Type B pancreatic cell (in vitro differentiated cells): ENCODE measurements around the gene ZBTB8A. TPM values are rescaled to one million over a fixed set of nuclear protein-coding genes. Genes with fewer than 3 reads are reported as not detected.
"Not testable (repeated sequence)": the region's sequence is repeated elsewhere in the genome, so short reads cannot be mapped to it uniquely, and the experiment has no call there.

Source experiments
- DNase-seq: peaks from one replicate; pipeline ENCODE4 v3.0.0; 2021; ENCODE audit warnings: mixed read lengths; ENCODE audit not compliant: unreplicated experiment; ENCODE audit errors: extremely low spot score
- H3K27ac Mint-ChIP-seq: 2 replicates; pipeline ENCODE4 v1.8.0; 2021; ENCODE audit warnings: mild to moderate bottlenecking, mixed read lengths
- H3K27me3 Mint-ChIP-seq: 2 replicates; pipeline ENCODE4 v1.8.0; 2021; ENCODE audit warnings: mixed read lengths
- H3K36me3 Mint-ChIP-seq: 2 replicates; pipeline ENCODE4 v1.8.0; 2021; ENCODE audit warnings: mixed read lengths
- H3K4me1 Mint-ChIP-seq: one replicate; pipeline ENCODE4 v1.8.0; 2021; ENCODE audit warnings: mixed read lengths; ENCODE audit not compliant: unreplicated experiment
- H3K4me3 Mint-ChIP-seq: 2 replicates; pipeline ENCODE4 v1.8.0; 2021; ENCODE audit warnings: mild to moderate bottlenecking, mixed read lengths
- H3K9me3 Mint-ChIP-seq: 2 replicates; pipeline ENCODE4 v1.8.0; 2021; ENCODE audit warnings: mixed read lengths
- total RNA-seq: library from RNA; stranded (reverse); gene quantifications from 2 replicates; pipeline ENCODE4 v1.2.1, GENCODE V29; 2021; ENCODE audit warnings: low replicate concordance
- TF ChIP-seq, protein P1 (sequence below): fragments of 200-600 bp; sonication (generic); conservative IDR thresholded peaks from 2 replicates; pipeline ENCODE4 v1.5.0; 2021; ENCODE audit warnings: antibody characterized with exemption, mild to moderate bottlenecking

The ZBTB8A gene
- total RNA-seq, 1 donor from 2014 or later, result 9.5 TPM

DNA sequence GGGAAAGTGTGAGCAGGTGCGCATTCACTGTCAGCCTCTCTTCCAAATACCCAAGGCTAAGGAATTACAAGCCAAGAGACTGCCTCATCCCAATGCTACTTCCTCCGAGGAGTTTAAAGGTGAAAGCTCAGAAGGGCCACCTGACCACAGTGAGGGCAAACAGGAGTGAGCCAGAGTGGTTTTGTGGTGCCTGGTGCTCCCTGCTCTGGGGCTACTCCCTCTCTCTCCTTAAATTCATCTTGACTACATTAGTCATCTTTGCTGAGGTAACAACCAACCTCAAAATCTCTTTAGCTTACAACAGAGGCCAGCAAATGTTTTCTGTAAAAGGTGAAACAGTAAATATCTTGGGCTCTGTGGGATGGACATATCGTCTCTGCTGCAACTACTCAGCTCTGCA, 14.2 kb upstream of the ZBTB8A start:
- H3K27ac Mint-ChIP-seq, result no peak overlapping the region
- TF ChIP-seq, protein P1, sequence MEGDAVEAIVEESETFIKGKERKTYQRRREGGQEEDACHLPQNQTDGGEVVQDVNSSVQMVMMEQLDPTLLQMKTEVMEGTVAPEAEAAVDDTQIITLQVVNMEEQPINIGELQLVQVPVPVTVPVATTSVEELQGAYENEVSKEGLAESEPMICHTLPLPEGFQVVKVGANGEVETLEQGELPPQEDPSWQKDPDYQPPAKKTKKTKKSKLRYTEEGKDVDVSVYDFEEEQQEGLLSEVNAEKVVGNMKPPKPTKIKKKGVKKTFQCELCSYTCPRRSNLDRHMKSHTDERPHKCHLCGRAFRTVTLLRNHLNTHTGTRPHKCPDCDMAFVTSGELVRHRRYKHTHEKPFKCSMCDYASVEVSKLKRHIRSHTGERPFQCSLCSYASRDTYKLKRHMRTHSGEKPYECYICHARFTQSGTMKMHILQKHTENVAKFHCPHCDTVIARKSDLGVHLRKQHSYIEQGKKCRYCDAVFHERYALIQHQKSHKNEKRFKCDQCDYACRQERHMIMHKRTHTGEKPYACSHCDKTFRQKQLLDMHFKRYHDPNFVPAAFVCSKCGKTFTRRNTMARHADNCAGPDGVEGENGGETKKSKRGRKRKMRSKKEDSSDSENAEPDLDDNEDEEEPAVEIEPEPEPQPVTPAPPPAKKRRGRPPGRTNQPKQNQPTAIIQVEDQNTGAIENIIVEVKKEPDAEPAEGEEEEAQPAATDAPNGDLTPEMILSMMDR, result no peak
- no peaks in the 10 kb centered on the region for H3K9me3 Mint-ChIP-seq
- H3K4me3 Mint-ChIP-seq, result no peak overlapping the region
- DNase-seq, result no peak
- no peaks in the 10 kb centered on the region for H3K27me3 Mint-ChIP-seq
- peaks cover 3% of the 10 kb centered on the region for H3K4me1 Mint-ChIP-seq
- H3K36me3 Mint-ChIP-seq, result no peaks in the 10 kb centered on the region

DNA sequence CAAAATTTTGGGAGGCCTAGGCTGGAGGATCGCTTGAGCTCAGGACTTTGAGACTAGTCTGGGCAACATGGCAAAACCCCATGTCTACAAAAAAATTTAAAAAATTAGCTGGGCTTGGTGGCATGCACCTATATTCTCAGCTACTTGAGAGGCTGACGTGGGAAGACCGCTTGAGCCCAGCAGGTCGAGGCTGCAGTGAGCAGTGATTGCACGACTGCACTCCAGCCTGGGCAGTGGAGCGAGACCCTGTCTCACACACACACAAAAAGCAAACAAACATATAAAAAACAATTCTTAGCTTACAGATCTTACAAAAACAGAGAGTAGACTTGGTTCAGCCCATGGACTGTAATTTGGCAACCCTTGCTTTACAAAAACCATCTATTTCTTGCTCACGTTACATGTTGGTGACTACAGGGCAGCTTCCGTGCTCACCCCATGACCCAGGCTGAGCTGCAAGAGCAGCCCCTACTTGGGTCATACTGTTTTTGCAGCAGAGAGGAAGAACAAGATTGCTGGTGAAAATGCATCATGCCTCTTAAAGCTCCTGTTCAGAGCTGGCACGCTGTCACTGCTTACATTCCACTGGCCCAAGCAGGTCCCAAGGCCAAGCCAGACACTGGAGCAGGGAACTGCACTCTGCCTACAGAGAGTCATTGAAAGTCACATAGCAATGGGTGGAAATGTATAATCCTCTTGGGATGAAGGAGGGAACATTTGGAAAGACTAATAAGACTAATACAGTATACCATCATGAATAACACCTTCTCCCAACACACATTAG, 13.4 kb upstream of the ZBTB8A start:
- DNase-seq, result no peak
- Mint-ChIP-seq H3K4me3 (no peak overlapping the region), H3K27ac (no peak overlapping the region), H3K27me3 (no peaks in the 10 kb centered on the region), H3K36me3 (no peaks in the 10 kb centered on the region), H3K9me3 (no peaks in the 10 kb centered on the region), H3K4me1 (no peaks in the 10 kb centered on the region)
- TF ChIP-seq, protein P1, result no peak

DNA sequence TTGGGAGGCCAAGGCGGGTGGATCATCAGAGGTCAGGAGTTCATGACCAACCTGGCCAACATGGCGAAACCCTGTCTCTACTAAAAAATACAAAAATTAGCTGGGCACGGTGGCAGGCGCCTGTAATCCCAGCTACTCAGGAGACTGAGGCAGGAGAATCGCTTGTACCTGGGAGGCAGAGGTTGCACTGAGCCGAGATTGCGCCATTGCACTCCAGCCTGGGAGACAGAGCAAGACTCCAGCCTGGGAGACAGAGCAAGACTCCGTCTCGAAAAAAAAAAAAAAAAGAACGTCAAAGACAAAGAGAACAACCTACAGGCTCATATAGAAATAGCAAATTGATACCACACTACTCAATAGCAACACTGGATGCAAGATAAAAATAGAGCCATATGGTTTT, 10.7 kb upstream of the ZBTB8A start:
- not testable (repeated sequence) for H3K36me3 Mint-ChIP-seq, H3K27me3 Mint-ChIP-seq, H3K4me1 Mint-ChIP-seq, H3K9me3 Mint-ChIP-seq, DNase-seq, H3K4me3 Mint-ChIP-seq, H3K27ac Mint-ChIP-seq

DNA sequence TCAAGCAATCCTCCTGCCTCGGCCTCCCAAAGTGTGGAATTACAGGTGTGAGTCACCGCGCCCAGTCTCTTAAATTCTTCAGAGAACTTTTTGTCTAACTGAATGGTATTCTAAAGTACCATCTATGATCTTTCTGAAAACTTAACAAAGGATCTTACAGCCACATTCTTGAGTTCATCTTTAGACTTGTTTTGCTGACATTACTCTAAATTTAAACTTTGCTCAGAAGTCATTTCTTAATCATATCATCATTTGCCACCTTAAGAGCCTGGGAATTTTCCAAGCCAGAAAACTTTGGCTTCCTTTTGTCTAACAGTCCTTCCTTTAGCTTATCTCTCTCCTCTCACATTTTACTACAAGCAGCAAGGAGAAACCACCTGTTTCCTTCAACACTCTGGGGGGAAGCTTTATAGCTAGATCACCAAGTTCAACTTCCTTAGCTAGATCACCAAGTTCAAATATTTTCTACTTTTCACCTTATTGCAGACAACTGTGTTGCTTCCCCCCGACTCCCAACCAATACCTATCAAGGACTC, 5.4 kb upstream of the ZBTB8A start:
- DNase-seq, result no peak
- H3K27me3 Mint-ChIP-seq, result peaks cover 9% of the 10 kb centered on the region
- H3K9me3 Mint-ChIP-seq, result no peaks in the 10 kb centered on the region
- peak overlapping the region; percentile 10 for H3K27ac Mint-ChIP-seq
- peaks cover 7% of the 10 kb centered on the region for H3K4me1 Mint-ChIP-seq
- no peaks in the 10 kb centered on the region for H3K36me3 Mint-ChIP-seq
- TF ChIP-seq, protein P1, result no peak
- H3K4me3 Mint-ChIP-seq, result no peak overlapping the region

DNA sequence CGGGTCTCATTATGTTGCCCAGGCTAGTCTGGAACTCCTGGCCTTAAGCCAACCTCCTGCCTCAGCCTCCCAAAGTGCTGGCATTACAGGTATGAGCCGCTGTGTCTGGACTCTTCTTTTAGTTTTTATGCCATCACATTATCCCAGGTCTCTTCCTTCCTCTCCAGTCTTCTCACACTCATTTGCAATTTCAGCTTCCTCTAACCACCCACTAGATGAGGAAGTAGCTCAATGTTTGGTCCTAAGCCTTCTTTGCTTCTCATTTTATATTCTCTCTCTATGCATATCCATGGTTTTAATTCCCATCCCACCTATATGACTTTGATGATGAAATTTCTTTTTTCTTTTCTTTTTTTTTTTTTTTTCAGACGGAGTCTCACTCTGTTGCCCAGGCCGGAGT, 3.1 kb upstream of the ZBTB8A start:
- DNase-seq, result no peak
- Mint-ChIP-seq H3K27ac (no peak overlapping the region), H3K9me3 (no peaks in the 10 kb centered on the region), H3K27me3 (peaks cover 12% of the 10 kb centered on the region), H3K4me3 (no peak overlapping the region), H3K4me1 (peaks cover 20% of the 10 kb centered on the region), H3K36me3 (peaks cover 1% of the 10 kb centered on the region)
- TF ChIP-seq, protein P1, result no peak

DNA sequence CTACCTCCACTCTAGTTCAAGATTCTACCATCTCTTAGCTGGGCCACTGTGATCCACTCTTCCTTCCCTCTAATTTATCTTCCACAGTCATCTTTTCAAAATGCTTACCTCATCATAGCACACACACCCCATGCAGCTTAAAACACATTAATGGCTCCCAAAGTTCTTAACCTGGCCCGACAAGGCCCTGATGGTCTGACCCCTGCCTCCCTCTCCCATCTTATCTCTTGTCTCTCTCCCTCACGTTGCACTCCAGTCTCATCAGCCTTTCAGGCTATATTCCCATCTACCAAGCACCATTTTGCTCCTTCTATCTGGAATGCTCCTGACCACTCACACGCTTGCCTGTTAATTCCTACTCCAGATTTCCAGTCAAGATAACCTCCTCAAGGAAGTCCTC, 2.5 kb upstream of the ZBTB8A start:
- Mint-ChIP-seq H3K4me1 (peaks cover 20% of the 10 kb centered on the region), H3K27me3 (peaks cover 12% of the 10 kb centered on the region), H3K9me3 (no peaks in the 10 kb centered on the region), H3K4me3 (no peak overlapping the region), H3K27ac (no peak overlapping the region), H3K36me3 (peaks cover 7% of the 10 kb centered on the region)
- TF ChIP-seq, protein P1, result no peak
- DNase-seq, result no peak
